Measurements from ENCODE around the gene SPG11.

The SPG11 gene

DNA sequence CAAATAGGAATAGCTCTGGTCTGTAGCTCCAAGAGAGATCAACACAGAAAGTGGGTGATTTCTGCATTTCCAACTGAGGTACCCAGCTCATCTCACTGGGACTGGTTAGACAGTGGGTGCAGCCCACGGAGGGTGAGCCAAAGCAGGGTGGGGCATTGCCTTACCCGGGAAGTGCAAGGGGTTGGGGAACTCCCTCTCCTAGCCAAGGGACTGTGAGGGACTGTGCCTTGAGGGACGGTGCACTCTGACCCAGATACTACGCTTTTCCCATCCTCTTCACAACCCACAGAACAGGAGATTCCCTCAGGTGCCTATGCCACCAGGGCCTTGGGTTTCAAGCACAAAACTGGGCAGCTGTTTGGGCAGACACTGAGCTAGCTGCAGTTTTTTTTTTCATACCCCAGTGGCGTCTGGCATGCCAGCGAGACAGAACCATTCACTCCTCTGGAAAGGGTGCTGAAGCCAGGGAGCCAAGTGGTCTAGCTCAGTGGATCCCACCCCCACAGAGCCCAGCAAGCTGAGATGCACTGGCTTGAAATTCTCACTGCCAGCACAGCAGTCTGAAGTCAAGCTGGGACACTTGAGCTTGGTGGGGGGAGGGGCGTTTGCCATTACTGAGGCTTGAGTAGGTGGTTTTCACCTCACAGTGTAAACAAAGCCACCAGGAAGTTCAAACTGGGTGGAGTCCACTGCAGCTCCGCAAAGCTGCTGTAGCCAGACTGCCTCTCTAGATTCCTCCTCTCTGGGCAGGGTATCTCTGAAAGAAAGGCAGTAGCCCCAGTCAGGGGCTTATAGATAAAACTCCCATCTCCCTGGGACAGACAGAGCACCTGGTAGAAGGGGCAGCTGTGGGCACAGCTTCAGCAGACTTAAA lies 19.6 kb upstream of the SPG11 start:
- peak; percentile 37 to 65 (median 41) for DNase-seq (ENCODE audit: low read depth in 3 of 3)

GRCh38 chr15:44682211-44682610 lies 18.7 kb upstream of the SPG11 start:
- no peak for DNase-seq (ENCODE audit: low read depth in 3 of 3)

DNA sequence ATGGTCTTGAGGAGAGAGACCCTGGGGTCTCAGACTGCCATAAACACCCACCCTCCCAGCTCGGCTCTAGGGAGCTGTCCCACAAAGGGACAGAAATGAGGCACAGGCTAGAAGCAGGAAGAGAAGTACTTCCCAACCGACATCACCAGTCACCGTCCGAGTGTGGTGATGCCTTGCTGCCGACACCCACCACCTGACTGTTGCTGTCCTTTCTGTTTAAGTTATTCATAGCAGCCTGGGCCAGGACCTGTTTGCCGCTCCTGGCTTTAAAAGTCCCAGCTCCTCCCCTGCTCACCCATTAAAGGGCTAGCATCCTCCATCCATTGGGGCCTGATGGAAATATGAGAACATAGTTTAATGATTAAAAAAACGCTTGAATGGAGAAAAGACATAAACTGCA lies 13.2 kb upstream of the SPG11 start:
- DNase-seq (ENCODE audit: low read depth in 3 of 3), result no peak

DNA sequence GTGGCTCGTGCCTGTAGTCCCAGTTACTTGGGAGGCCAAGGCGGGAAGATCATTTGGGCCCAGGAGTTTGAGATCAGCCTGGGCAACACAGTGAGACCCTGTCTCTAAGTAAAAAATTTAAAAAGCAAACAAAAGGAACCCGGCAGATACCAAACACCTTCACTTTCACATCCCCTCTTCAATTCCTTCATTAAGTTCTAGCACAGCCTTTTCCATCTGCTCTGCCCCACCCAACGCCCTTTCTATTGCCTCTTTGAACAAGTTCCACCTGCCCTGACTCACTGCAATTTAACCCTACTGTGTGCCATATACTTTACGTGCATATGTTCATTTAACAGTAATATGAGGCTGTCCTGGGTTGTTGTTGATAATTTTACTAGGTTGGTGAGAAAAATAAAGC lies 12.4 kb upstream of the SPG11 start:
- DNase-seq (ENCODE audit: low read depth in 3 of 3), result no peak

GRCh38 chr15:44673639-44674038 lies 10.2 kb upstream of the SPG11 start:
- DNase-seq (ENCODE audit: low read depth in 3 of 3), result no peak

- no peak for DNase-seq (ENCODE audit: low read depth in 3 of 3)
Observed at GRCh38 chr15:44670087-44670950, 6.9 kb upstream of the SPG11 start.

DNA sequence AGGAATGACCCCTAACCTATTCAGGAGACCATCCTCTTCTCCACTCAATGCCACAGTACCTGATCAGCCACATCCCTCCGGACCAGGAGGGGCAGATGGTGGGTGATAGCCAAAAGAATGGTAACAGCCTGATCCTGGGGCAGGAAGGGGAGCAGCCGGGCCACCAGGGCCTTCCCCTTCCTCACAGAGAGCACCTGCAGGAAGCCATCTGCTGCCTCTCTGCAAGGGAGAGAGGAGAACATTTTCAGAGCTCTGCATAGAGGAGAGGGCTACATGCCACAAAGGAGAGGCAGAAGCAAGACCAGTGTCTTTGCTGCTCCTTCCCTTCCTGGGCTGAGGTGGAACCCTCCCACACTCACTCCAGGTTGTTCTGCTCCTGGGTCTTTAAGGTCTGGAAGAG lies 5.5 kb upstream of the SPG11 start:
- no peak for DNase-seq (ENCODE audit: low read depth in 3 of 3)

DNA sequence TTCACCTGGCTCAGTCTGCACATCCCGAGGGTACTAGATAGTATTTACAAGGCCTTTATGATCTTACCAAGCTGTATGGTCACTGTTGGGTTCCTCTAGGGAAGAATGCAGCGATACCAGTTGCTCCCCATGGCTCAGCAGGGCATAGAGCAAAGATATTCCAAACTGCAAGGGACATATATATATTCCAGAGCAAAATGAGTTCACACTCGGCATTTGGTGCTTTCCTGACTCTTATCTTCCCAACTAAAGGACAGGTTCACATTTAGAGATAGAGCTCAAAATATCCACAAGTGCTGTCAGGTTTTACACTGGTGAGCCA lies 3.5 kb upstream of the SPG11 start:
- no peak for DNase-seq (ENCODE audit: low read depth in 3 of 3)

- no peak for DNase-seq (ENCODE audit: low read depth in 3 of 3)
Observed at GRCh38 chr15:44666210-44667038, 3.0 kb upstream of the SPG11 start.

GRCh38 chr15:44662478-44663409 lies 718 bp downstream of the SPG11 start:
- DNase-seq (ENCODE audit: low read depth in 3 of 3), result peak; percentile 57 to 80 (median 71)

GRCh38 chr15:44661576-44661975 lies 1.9 kb downstream of the SPG11 start:
- DNase-seq (ENCODE audit: low read depth in 3 of 3), result no peak

DNA sequence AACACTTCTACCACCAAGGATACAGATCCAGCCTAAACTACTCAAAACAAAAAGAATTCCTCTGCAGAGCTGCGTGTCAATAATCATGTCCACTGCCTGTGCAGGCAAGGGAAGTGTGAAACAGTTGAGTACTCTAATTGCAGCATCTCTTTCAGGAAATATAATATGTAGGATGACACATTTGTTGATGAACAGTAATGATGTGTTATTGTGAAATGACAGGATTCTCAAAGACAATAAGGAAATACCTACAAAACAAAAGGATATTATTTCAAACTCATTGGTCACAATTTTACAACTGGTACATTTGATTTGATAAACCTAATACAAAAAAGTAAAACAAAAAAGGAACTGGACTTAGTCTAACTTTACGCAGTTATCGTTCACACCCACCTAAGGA lies 4.4 kb downstream of the SPG11 start:
- no peak for DNase-seq (ENCODE audit: low read depth in 3 of 3)

DNA sequence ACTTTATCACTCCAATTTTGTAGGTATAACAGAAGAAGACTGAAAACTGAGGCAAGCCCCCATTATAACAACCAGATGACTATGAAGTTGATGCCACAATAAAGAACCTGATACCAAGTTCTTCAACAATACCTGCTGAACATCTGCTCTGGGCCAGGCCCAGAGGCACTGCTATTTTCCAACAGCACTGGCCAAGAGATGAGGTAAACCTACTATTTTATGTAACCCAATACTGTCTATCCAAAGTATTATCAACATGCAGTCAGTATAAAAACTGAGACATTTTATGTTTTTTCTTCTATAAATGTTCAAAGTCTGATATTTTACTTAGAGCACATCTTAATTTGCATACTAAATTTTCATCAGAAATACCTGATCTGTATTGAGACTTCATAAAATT lies 6.1 kb downstream of the SPG11 start:
- DNase-seq (ENCODE audit: low read depth in 3 of 3), result no peak

DNA sequence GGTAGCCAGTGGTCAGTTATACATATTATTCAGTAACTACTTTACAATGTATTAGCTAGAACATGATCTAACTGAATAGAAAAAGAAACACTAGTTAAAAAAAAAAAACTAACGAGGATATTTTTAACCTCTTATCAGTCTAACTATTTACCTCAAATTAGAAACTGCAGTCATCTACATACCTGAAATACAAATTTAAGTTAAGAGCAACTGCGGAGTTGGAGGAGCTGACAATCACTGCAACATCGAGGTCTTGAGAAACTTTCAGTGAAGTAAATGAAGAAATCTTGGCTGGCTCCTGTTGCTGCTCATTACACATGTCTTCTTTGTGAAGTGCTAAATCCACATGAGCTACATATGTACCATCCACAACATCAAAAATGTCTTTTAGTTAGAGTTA lies 6.5 kb downstream of the SPG11 start:
- DNase-seq (ENCODE audit: low read depth in 3 of 3), result no peak

DNA sequence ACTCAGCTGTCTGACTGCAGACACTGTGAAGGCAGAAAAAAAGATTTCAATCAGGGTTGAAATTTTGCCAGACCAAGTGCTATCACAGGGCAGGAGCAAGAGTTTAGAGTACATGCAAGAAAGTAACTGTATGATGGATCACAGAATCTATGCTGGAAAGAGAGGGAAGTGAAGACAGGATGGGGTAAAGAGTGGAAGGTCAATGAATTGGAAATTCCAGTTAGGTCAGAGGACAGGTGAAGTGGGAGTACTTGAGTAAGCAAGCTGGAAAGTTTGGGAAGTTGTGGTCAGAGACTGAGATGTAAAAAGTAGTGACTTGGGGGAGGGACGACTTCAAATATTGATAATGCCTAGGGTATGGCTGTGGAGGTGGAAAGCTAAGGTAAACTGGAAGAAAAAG lies 7.2 kb downstream of the SPG11 start:
- DNase-seq (ENCODE audit: low read depth in 3 of 3), result no peak

GRCh38 chr15:44654858-44655257 lies 8.6 kb downstream of the SPG11 start:
- DNase-seq (ENCODE audit: low read depth in 3 of 3), result no peak

- no peak for DNase-seq (ENCODE audit: low read depth in 3 of 3)
Observed at GRCh38 chr15:44647637-44648036, 15.8 kb downstream of the SPG11 start.

DNA sequence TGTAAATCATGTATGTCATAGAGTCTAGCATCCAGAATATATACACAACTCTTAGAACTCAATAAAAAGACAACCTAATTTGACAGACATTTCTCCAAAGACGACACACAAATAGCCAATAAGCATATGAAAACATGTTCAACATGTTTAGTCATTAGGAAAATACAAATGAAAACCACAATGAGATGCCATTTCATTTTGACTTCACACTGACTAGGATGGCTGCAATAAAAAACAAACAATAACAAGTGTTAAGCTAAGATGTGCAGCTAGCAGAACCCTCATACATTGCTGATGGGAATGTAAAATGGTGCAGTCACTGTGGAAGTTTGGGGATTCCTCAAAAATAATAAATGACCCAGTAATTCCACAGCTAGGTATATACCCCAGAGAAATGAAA lies 16.4 kb downstream of the SPG11 start:
- DNase-seq (ENCODE audit: low read depth in 3 of 3), result no peak

DNA sequence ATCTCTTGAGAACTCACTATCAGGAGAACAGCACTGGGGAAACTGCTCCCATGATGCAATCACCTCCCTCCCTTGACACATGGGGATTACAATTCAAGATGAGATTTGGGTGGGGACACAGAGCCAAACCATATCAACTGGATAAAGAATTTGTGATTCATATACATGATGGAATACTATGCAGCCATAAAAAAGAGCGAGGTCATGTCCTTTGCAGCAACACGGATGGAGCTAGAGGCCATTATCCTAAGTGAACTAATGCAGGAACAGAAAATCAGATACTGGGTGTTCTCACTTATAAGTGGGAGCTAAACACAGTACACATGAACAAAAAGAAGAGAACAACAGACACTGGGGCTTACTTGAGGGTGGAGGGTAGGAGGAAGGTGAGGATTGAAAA lies 17.0 kb downstream of the SPG11 start:
- DNase-seq (ENCODE audit: low read depth in 3 of 3), result no peak

DNA sequence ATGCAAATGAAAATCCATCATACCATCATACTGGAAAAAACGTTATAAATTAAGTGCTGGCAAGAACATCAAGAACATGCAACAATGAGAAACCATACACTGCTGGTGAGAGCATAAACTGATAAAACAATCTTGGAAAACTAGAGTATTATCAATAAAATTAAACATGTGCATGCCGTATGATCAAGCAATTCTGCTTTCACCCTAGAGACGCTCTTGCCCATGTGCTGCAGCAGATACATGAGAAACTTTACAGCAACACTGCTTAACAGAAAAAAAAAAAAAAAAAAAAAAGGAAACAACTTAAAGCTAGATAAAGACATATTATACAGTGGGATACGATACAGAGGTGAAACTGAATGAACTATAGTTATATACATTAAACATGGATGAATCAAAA lies 21.8 kb downstream of the SPG11 start:
- no peak for DNase-seq (ENCODE audit: low read depth in 3 of 3)

- DNase-seq (ENCODE audit: low read depth in 3 of 3), result no peak
Observed at GRCh38 chr15:44636976-44637375, 26.5 kb downstream of the SPG11 start.

Measured in stimulated activated CD4-positive, alpha-beta T cell treated with anti-CD3 and anti-CD28 coated beads, TNF-alpha, amount 100 ng/mL, for 24 hours (primary cell).